Keratinocyte (primary cell): ENCODE data around the gene DCST2. TPM values are rescaled to one million over a fixed set of nuclear protein-coding genes. Genes with fewer than 3 reads are reported as not detected.
"Not testable (repeated sequence)": the region's sequence is repeated elsewhere in the genome, so short reads cannot be mapped to it uniquely, and the experiment has no call there.

Experiments used
- DNase-seq: peaks from one replicate; pipeline ENCODE4 v3.0.0-alpha.2; 2011; ENCODE audit warnings: low read depth, missing footprints, low spot score
- FAIRE-seq: peaks from 2 replicates; lab custom pipeline; 2011; peaks lifted over from hg19 to GRCh38; lab: Jason Lieb, UNC
- H2AFZ ChIP-seq: 2 replicates; pipeline ENCODE4 v1.6.0; 2012; ENCODE audit warnings: low read length, control low read depth, inconsistent platforms; ENCODE audit not compliant: control insufficient read depth
- H3K27ac ChIP-seq: 2 replicates; pipeline ENCODE4 v1.5.1; 2011; ENCODE audit warnings: low read length; ENCODE audit not compliant: control insufficient read depth, insufficient read depth
- H3K27me3 ChIP-seq: 3 replicates; pipeline ENCODE4 v1.6.0; 2011; ENCODE audit warnings: low read length; ENCODE audit not compliant: control insufficient read depth, insufficient read depth; ENCODE audit errors: extremely low read depth
- H3K36me3 ChIP-seq, 2 experiments: 2 replicates in 1 of 2; 3 replicates in 1 of 2; pipeline ENCODE4 v1.5.1; 2011; ENCODE audit warnings: low read length in 2 of 2, mild to moderate bottlenecking in 1 of 2; ENCODE audit not compliant: control insufficient read depth in 2 of 2, insufficient read depth in 2 of 2; ENCODE audit errors: extremely low read depth in 1 of 2
- H3K4me1 ChIP-seq: 3 replicates; pipeline ENCODE4 v1.5.1; 2011; ENCODE audit warnings: low read length; ENCODE audit not compliant: control insufficient read depth, insufficient read depth; ENCODE audit errors: extremely low read depth
- H3K4me2 ChIP-seq: 3 replicates; pipeline ENCODE4 v1.6.0; 2011; ENCODE audit warnings: low read depth, low read length; ENCODE audit not compliant: control insufficient read depth, insufficient read depth; ENCODE audit errors: extremely low read depth
- H3K4me3 ChIP-seq, 3 experiments: fragments of 200-600 bp in 1 of 3; sonication (generic) in 1 of 3; 2 replicates in 2 of 3; 3 replicates in 1 of 3; pipeline ENCODE4 v1.5.1; 2011 to 2016; ENCODE audit warnings: low read length in 3 of 3, mild to moderate bottlenecking in 3 of 3, control low read depth in 2 of 3, inconsistent platforms in 1 of 3, low read depth in 1 of 3, mixed read lengths in 1 of 3, mixed run types in 1 of 3, moderate library complexity in 1 of 3; ENCODE audit not compliant: control insufficient read depth in 2 of 3, insufficient read depth in 2 of 3; ENCODE audit errors: extremely low read depth in 1 of 3
- H3K79me2 ChIP-seq: 2 replicates; pipeline ENCODE4 v1.6.0; 2012; ENCODE audit warnings: low read length; ENCODE audit not compliant: control insufficient read depth, insufficient read depth
- H3K9ac ChIP-seq: 3 replicates; pipeline ENCODE4 v1.6.0; 2011; ENCODE audit warnings: low read length; ENCODE audit not compliant: control insufficient read depth, insufficient read depth; ENCODE audit errors: extremely low read depth
- H3K9me1 ChIP-seq: 3 replicates; pipeline ENCODE4 v1.6.0; 2011; ENCODE audit warnings: low read length; ENCODE audit not compliant: control insufficient read depth, insufficient read depth; ENCODE audit errors: extremely low read depth
- H3K9me3 ChIP-seq: 2 replicates; pipeline ENCODE4 v1.5.1; 2012; ENCODE audit warnings: low read depth, low read length; ENCODE audit not compliant: control insufficient read depth
- H4K20me1 ChIP-seq: 3 replicates; pipeline ENCODE4 v1.6.0; 2011; ENCODE audit warnings: low read length; ENCODE audit not compliant: control insufficient read depth, insufficient read depth; ENCODE audit errors: extremely low read depth
- CTCF ChIP-seq, 3 experiments: IDR thresholded peaks in 1 of 3; conservative IDR thresholded peaks in 1 of 3; optimal IDR thresholded peaks in 1 of 3; 2 replicates in 2 of 3; 3 replicates in 1 of 3; pipeline versions ENCODE3 to v1.5.1; 2011; ENCODE audit warnings: low read length in 3 of 3, mild to moderate bottlenecking in 3 of 3, moderate library complexity in 2 of 3, control low read depth in 1 of 3, inconsistent platforms in 1 of 3; ENCODE audit not compliant: insufficient read depth in 2 of 3; ENCODE audit errors: extremely low read depth in 1 of 3
- EZH2 ChIP-seq: IDR thresholded peaks from one replicate; pipeline ENCODE4 v1.6.1; 2012; ENCODE audit warnings: inconsistent platforms, mild to moderate bottlenecking, low read length, moderate library complexity
- dilution Hi-C: fragments of 300-500 bp; cut with MboI; formaldehyde crosslinking; loops from one replicate; pipeline ENCODE4 v1.7.0; 2020; ENCODE audit warnings: low sequenced_read_pairs; ENCODE audit not compliant: extremely low pct_ligation_motif_present
- polyA plus RNA-seq, 5 experiments: library from polyadenylated mRNA; depleted of rRNA in 3 of 5; stranded (reverse) in 3 of 5; stranded (forward) in 1 of 5; unstranded in 1 of 5; fragments of >200 nt; gene quantifications; 1 replicate in 1 of 5; 2 replicates in 3 of 5; 3 replicates in 1 of 5; pipeline versions ENCODE4 v1.2.1 to v1.2.3, GENCODE V29; 2011 to 2012; ENCODE audit warnings: missing spikeins in 2 of 5, low read depth in 1 of 5, low replicate concordance in 1 of 5

The DCST2 gene
- polyA plus RNA-seq, 1 donor (not counting 4 experiments of a cell fraction or from before 2014, with no cell fraction given): 0.14 TPM

DNA sequence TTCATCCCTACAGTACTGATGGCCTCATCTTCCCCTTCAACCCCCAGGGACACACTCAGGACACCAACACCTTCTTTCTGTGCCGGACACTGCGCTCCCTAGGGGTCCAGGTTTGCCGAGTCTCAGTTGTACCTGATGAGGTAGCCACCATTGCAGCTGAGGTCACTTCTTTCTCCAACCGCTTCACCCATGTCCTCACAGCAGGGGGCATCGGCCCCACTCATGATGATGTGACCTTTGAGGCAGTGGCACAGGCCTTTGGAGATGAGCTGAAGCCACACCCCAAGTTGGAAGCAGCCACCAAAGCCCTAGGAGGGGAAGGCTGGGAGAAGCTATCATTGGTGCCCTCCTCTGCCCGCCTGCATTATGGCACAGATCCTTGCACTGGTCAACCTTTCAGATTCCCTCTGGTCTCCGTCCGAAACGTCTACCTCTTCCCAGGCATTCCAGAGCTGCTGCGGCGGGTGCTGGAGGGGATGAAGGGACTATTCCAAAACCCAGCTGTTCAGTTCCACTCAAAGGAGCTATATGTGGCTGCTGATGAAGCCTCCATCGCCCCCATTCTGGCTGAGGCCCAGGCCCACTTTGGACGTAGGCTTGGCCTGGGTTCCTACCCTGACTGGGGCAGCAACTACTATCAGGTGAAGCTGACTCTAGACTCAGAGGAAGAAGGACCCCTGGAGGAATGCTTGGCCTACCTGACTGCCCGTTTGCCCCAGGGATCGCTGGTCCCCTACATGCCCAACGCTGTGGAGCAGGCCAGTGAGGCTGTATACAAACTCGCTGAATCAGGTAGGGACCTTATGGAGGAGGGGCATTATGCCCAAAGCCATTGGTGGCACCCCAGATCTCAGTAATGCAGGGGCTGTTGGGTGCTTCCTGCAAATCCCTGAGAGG lies 45.3 kb downstream of the DCST2 start:
- peaks cover 38% of the 10 kb centered on the region for H3K79me2 ChIP-seq
- H3K9me1 ChIP-seq: no peaks in the 10 kb centered on the region
- FAIRE-seq (no peak), DNase-seq (no peak)
- H4K20me1 ChIP-seq: peaks cover 3% of the 10 kb centered on the region
- no peak overlapping the region for H3K9ac ChIP-seq
- peaks cover 23 to 28% of the 10 kb centered on the region in 2 experiments for H3K36me3 ChIP-seq
- H3K4me3 ChIP-seq: no peak overlapping the region
- peaks cover 13% of the 10 kb centered on the region for H3K4me1 ChIP-seq
- no peak overlapping the region for H3K27ac ChIP-seq
- H3K4me2 ChIP-seq: no peak overlapping the region
- H3K27me3 ChIP-seq: no peaks in the 10 kb centered on the region
- dilution Hi-C loops: no loop called here
- no peaks in the 10 kb centered on the region for H3K9me3 ChIP-seq
- TF ChIP-seq CTCF (optimal IDR thresholded peaks at IDR 0.05 in 1 of 3, IDR thresholded peaks at IDR 0.05 in 1 of 3, conservative IDR thresholded peaks at IDR 0.05 in 1 of 3; ENCODE audit: extremely low read depth in 1 of 3, insufficient read depth in 2 of 3, low read length in 3 of 3): peak in 1 of 3 experiments; percentile 8
- no peak for TF ChIP-seq EZH2
- no peak overlapping the region for H2AFZ ChIP-seq

DNA sequence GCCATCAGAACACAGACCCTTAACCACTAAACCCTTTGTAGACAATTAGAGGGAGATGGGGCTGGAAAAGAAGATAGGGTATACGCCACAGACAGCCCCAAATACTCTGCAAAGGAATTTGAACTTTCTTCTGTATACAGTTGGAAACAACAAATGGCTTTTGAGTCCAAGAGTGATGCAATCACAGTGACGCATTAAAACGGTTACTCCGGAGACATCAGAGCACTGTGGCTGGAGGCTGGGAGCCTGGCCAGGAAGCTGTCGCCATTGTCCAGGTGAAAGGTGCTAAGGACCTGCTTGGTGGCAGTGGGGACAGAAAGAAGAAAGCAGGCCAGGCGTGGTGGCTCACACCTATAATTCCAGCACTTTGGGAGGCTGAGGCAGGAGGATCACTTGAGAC lies 46.3 kb downstream of the DCST2 start:
- DNase-seq: no peak
- no peak overlapping the region for H3K27ac ChIP-seq
- TF ChIP-seq EZH2 (no peak), CTCF (optimal IDR thresholded peaks at IDR 0.05 in 1 of 3, IDR thresholded peaks at IDR 0.05 in 1 of 3, conservative IDR thresholded peaks at IDR 0.05 in 1 of 3; ENCODE audit: extremely low read depth in 1 of 3, insufficient read depth in 2 of 3, low read length in 3 of 3) (no peak)
- no peaks in the 10 kb centered on the region for H3K27me3 ChIP-seq
- no peaks in the 10 kb centered on the region for H3K9me3 ChIP-seq
- H3K4me2 ChIP-seq: no peak overlapping the region
- no peak for FAIRE-seq
- no peak overlapping the region for H3K9ac ChIP-seq
- peaks cover 23 to 28% of the 10 kb centered on the region in 2 experiments for H3K36me3 ChIP-seq
- peaks cover 19% of the 10 kb centered on the region for H3K4me1 ChIP-seq
- no peaks in the 10 kb centered on the region for H3K9me1 ChIP-seq
- no peak overlapping the region for H2AFZ ChIP-seq
- H3K79me2 ChIP-seq: peaks cover 38% of the 10 kb centered on the region
- peaks cover 3% of the 10 kb centered on the region for H4K20me1 ChIP-seq
- dilution Hi-C loops: no loop called here
- no peak overlapping the region for H3K4me3 ChIP-seq

GRCh38 chr1:154986736-154987135 lies 46.8 kb downstream of the DCST2 start:
- H3K27ac ChIP-seq, DNase-seq, H4K20me1 ChIP-seq, FAIRE-seq, H3K4me2 ChIP-seq, H3K9ac ChIP-seq, dilution Hi-C loops, H3K9me3 ChIP-seq, H3K4me3 ChIP-seq, H2AFZ ChIP-seq, H3K27me3 ChIP-seq, H3K9me1 ChIP-seq: not testable (repeated sequence)
- peaks cover 38% of the 10 kb centered on the region for H3K79me2 ChIP-seq
- H3K36me3 ChIP-seq: peaks cover 23 to 28% of the 10 kb centered on the region in 2 experiments
- peaks cover 21% of the 10 kb centered on the region for H3K4me1 ChIP-seq
